Activated CD4-positive, alpha-beta memory T cell treated with anti-CD3 and anti-CD28 coated beads for 36 hours (primary cell): ENCODE data around the gene SYCP2. TPM values are rescaled to one million over a fixed set of nuclear protein-coding genes. Genes with fewer than 3 reads are reported as not detected.
"Not testable (repeated sequence)": the region's sequence is repeated elsewhere in the genome, so short reads cannot be mapped to it uniquely, and the experiment has no call there.

Experiments used
- CTCF ChIA-PET: fragments of 350-600 bp; sonication (Branson Sonifier 250); formaldehyde crosslinking; loops from one replicate; lab custom pipeline; 2021; ENCODE audit warnings: antibody characterized with exemption, inconsistent platforms; lab: Charles Lee
- POLR2A ChIA-PET: fragments of 350-600 bp; sonication (Branson Sonifier 250); formaldehyde crosslinking; loops from one replicate; lab custom pipeline; 2021; ENCODE audit warnings: antibody characterized with exemption; lab: Charles Lee
- DNase-seq: peaks from one replicate; pipeline ENCODE4 v3.0.0-alpha.2; 2020
- H3K27ac Mint-ChIP-seq: one replicate; pipeline ENCODE4 v1.8.0; 2021; ENCODE audit warnings: mixed read lengths
- H3K27me3 Mint-ChIP-seq: one replicate; pipeline ENCODE4 v1.8.0; 2021; ENCODE audit warnings: mixed read lengths
- H3K36me3 Mint-ChIP-seq: one replicate; pipeline ENCODE4 v1.8.0; 2021; ENCODE audit warnings: mixed read lengths
- H3K4me1 Mint-ChIP-seq: one replicate; pipeline ENCODE4 v1.8.0; 2021; ENCODE audit warnings: low read depth, mixed read lengths
- H3K4me3 Mint-ChIP-seq: one replicate; pipeline ENCODE4 v1.8.0; 2021; ENCODE audit warnings: mild to moderate bottlenecking, mixed read lengths
- H3K9me3 Mint-ChIP-seq: one replicate; pipeline ENCODE4 v1.8.0; 2021; ENCODE audit warnings: mixed read lengths
- intact Hi-C: fragments of 100-400 bp; cut with micrococcal nuclease; formaldehyde crosslinking; loops from one replicate; pipeline ENCODE4 v1.15.1; 2023
- total RNA-seq, 2 experiments: library from RNA; stranded (reverse); gene quantifications; one replicate each; pipeline ENCODE4 v1.2.3, GENCODE V29; 2021

The SYCP2 gene
- total RNA-seq, 2 experiments from 2014 or later, result 3.1 to 3.9 TPM

DNA sequence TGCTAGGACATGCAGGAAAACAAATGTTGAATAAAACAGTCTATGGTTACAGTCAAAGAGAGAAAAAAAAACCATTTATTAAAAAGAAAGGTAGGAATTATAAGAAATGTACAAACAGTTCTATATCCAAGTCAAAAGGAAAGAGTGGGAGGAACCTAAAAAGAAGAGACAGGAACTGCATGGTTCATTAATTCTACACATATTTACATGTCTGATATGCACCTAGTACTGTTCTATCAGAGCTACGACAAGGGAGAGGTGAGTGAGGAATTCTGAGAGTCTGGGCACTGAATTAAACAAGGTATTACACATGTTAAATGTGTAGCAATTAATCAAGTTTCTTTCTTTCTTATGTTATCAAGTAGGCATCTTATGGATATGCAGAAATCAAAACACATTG lies 41.9 kb downstream of the SYCP2 start:
- Mint-ChIP-seq H3K27ac (no peak overlapping the region), H3K4me1 (peaks cover 3% of the 10 kb centered on the region), H3K9me3 (no peaks in the 10 kb centered on the region), H3K27me3 (no peaks in the 10 kb centered on the region), H3K36me3 (no peaks in the 10 kb centered on the region), H3K4me3 (no peak overlapping the region)
- ChIA-PET POLR2A (no interaction called here), CTCF (no interaction called here)
- no peak for DNase-seq
- intact Hi-C loops, result no loop called here

DNA sequence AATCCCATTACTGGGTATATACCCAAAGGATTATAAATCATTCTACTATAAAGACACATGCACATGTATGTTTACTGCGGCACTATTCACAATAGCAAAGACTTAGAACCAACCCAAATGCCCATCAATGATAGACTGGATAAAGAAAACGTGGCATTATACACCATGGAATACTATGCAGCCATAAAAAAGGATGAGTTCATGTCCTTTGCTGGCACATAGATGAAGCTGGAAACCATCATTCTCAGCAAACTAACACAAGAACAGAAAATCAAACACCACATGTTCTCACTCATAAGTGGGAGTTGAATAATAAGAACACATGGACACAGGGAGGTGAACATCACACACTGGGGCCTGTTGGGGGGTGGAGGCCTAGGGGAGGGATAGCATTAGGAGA lies 43.4 kb downstream of the SYCP2 start:
- H3K4me3 Mint-ChIP-seq, H3K4me1 Mint-ChIP-seq, intact Hi-C loops, DNase-seq, H3K27me3 Mint-ChIP-seq, H3K27ac Mint-ChIP-seq, CTCF ChIA-PET, POLR2A ChIA-PET, H3K9me3 Mint-ChIP-seq, H3K36me3 Mint-ChIP-seq: not testable (repeated sequence)

- intact Hi-C loops, result no loop called here
- no peak overlapping the region for H3K4me3 Mint-ChIP-seq
- CTCF ChIA-PET, result no interaction called here
- H3K4me1 Mint-ChIP-seq, result peaks cover 3% of the 10 kb centered on the region
- H3K9me3 Mint-ChIP-seq, result no peaks in the 10 kb centered on the region
- H3K27me3 Mint-ChIP-seq, result no peaks in the 10 kb centered on the region
- H3K36me3 Mint-ChIP-seq, result no peaks in the 10 kb centered on the region
- POLR2A ChIA-PET, result no interaction called here
- DNase-seq, result no peak
- H3K27ac Mint-ChIP-seq, result no peak overlapping the region
Observed at GRCh38 chr20:59888050-59888449, 45.4 kb downstream of the SYCP2 start.

DNA sequence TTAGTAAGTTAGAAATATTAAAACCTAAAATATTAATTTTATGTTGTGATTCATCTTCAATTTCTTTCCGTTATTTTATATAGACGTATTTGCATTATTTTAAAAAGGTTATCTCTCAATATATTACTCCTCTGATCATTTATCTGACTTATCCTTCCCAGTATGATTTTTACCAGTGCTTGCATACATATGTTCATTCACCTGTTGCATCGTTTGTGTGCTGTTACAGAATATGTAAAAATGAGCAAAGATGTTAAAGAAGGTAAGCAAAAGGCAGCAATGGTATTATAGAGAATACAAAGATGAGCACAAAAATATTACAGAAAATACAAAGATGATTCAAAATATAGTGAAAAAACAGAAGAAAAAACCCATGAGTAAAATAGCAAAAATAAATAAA lies 48.9 kb downstream of the SYCP2 start:
- no peak for DNase-seq
- CTCF ChIA-PET, result no interaction called here
- Mint-ChIP-seq H3K4me1 (no peaks in the 10 kb centered on the region), H3K4me3 (no peak overlapping the region), H3K9me3 (no peaks in the 10 kb centered on the region), H3K27me3 (no peaks in the 10 kb centered on the region), H3K36me3 (no peaks in the 10 kb centered on the region), H3K27ac (no peak overlapping the region)
- intact Hi-C loops, result no loop called here
- POLR2A ChIA-PET, result no interaction called here

DNA sequence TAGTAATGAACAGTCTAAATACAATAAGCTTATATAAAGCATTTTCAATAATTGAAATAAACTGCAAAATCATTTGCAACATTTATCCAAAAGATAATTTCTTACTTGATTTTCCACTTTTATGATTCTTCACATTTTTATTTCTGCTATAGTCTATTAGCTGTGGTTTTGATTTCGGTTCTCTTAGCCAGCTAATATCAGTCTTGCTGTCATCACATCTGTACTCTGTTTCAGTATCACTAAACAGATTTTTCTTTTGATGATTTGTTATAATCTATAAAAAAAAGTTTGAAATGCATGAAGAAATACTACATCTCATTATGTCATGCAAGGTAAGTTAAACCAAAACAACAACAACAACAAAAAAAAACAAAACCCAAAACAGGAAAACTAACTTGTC lies 53.2 kb downstream of the SYCP2 start:
- DNase-seq, result no peak
- no peaks in the 10 kb centered on the region for H3K4me1 Mint-ChIP-seq
- POLR2A ChIA-PET, result no interaction called here
- no peak overlapping the region for H3K27ac Mint-ChIP-seq
- CTCF ChIA-PET, result no interaction called here
- no peak overlapping the region for H3K4me3 Mint-ChIP-seq
- intact Hi-C loops, result no loop called here
- H3K9me3 Mint-ChIP-seq, result no peaks in the 10 kb centered on the region
- no peaks in the 10 kb centered on the region for H3K27me3 Mint-ChIP-seq
- H3K36me3 Mint-ChIP-seq, result peaks cover 3% of the 10 kb centered on the region

GRCh38 chr20:59873409-59873808 lies 60.0 kb downstream of the SYCP2 start:
- no peaks in the 10 kb centered on the region for H3K4me1 Mint-ChIP-seq
- POLR2A ChIA-PET, result no interaction called here
- H3K27me3 Mint-ChIP-seq, result no peaks in the 10 kb centered on the region
- no peaks in the 10 kb centered on the region for H3K9me3 Mint-ChIP-seq
- H3K4me3 Mint-ChIP-seq, result no peak overlapping the region
- H3K36me3 Mint-ChIP-seq, result no peaks in the 10 kb centered on the region
- no peak overlapping the region for H3K27ac Mint-ChIP-seq
- intact Hi-C loops, result no loop called here
- DNase-seq, result no peak
- CTCF ChIA-PET, result no interaction called here

DNA sequence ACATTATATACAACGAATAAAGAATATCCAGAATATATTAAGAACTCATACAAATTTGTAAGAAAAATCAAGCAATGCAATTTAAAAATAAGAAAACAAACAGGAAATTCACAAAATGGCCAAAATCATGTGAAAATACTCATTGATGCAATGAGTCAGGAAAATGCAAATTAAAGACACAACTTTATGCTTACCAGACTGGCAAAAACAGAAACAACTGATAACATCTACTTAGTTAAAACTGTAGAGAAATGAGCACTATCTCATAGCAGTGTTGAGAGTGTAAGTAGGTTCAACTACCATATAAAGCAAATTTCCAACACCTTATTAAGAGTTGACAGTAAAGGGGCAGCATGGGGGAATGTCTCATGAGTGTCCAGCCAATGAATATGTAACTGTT lies 62.3 kb downstream of the SYCP2 start:
- POLR2A ChIA-PET, result no interaction called here
- CTCF ChIA-PET, result no interaction called here
- Mint-ChIP-seq H3K27ac (no peak overlapping the region), H3K4me3 (no peak overlapping the region), H3K4me1 (no peaks in the 10 kb centered on the region), H3K36me3 (no peaks in the 10 kb centered on the region), H3K27me3 (no peaks in the 10 kb centered on the region), H3K9me3 (no peaks in the 10 kb centered on the region)
- DNase-seq, result no peak
- intact Hi-C loops, result no loop called here

DNA sequence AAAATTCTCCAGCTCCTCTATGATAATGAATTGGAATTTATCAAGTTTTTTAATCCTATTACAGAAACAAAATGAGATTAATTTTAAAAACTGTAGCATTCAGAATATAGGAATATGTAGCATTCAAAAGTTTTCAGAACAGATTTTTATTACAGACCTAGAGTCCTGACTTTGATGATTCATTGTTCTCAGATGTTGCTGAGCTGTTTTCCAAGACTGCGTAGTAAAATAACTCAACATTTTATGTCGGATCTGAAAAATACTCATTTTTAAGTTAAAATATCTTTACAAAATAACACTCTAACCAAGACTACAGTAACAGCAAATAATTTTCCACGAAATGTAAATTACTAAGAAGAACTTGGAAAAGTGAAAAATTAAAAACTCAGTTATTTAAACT lies 67.1 kb downstream of the SYCP2 start:
- no peaks in the 10 kb centered on the region for H3K36me3 Mint-ChIP-seq
- no peaks in the 10 kb centered on the region for H3K9me3 Mint-ChIP-seq
- H3K4me1 Mint-ChIP-seq, result no peaks in the 10 kb centered on the region
- no peak overlapping the region for H3K4me3 Mint-ChIP-seq
- CTCF ChIA-PET, result no interaction called here
- no peak for DNase-seq
- H3K27me3 Mint-ChIP-seq, result no peaks in the 10 kb centered on the region
- intact Hi-C loops, result no loop called here
- POLR2A ChIA-PET, result no interaction called here
- no peak overlapping the region for H3K27ac Mint-ChIP-seq

- Mint-ChIP-seq H3K36me3 (peaks cover 3% of the 10 kb centered on the region), H3K9me3 (no peaks in the 10 kb centered on the region), H3K27me3 (no peaks in the 10 kb centered on the region), H3K4me3 (no peak overlapping the region), H3K27ac (no peak overlapping the region), H3K4me1 (no peaks in the 10 kb centered on the region)
- intact Hi-C loops, result no loop called here
- ChIA-PET POLR2A (no interaction called here), CTCF (no interaction called here)
- DNase-seq, result no peak
Observed at GRCh38 chr20:59864726-59865125, 68.7 kb downstream of the SYCP2 start.

DNA sequence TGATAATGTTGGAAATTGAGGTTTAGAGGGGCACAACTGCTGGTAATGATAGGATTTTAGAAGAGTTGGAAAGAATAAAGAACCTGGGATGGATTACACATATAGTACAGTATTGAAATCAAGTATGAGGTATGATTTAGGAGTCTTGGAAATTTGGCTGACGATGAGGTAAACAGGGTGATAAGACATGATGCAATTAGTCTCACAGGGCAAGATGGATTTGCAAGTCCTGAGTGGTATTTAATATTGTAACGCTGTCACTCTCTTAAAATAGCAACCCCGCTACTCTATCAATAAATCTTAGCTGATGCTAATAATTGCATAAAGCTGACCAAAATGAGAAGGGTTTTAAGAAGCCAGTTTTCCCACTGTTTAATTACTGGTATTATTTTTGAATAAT lies 70.4 kb downstream of the SYCP2 start:
- CTCF ChIA-PET, result no interaction called here
- H3K4me1 Mint-ChIP-seq, result no peaks in the 10 kb centered on the region
- intact Hi-C loops, result no loop called here
- peaks cover 3% of the 10 kb centered on the region for H3K36me3 Mint-ChIP-seq
- H3K27me3 Mint-ChIP-seq, result no peaks in the 10 kb centered on the region
- H3K27ac Mint-ChIP-seq, result no peak overlapping the region
- DNase-seq, result no peak
- H3K4me3 Mint-ChIP-seq, result no peak overlapping the region
- H3K9me3 Mint-ChIP-seq, result no peaks in the 10 kb centered on the region
- POLR2A ChIA-PET, result no interaction called here

GRCh38 chr20:59861401-59861800 lies 72.0 kb downstream of the SYCP2 start:
- DNase-seq, result no peak
- intact Hi-C loops, result no loop called here
- Mint-ChIP-seq H3K27me3 (no peaks in the 10 kb centered on the region), H3K4me1 (no peaks in the 10 kb centered on the region), H3K36me3 (peaks cover 3% of the 10 kb centered on the region), H3K27ac (no peak overlapping the region), H3K9me3 (peaks cover 6% of the 10 kb centered on the region), H3K4me3 (no peak overlapping the region)
- ChIA-PET CTCF (no interaction called here), POLR2A (no interaction called here)

GRCh38 chr20:59858425-59858824 lies 75.0 kb downstream of the SYCP2 start:
- ChIA-PET CTCF (no interaction called here), POLR2A (no interaction called here)
- Mint-ChIP-seq H3K9me3 (peaks cover 9% of the 10 kb centered on the region), H3K4me1 (no peaks in the 10 kb centered on the region), H3K27ac (no peak overlapping the region), H3K4me3 (no peak overlapping the region), H3K27me3 (no peaks in the 10 kb centered on the region), H3K36me3 (peaks cover 6% of the 10 kb centered on the region)
- intact Hi-C loops, result no loop called here
- DNase-seq, result no peak

GRCh38 chr20:59857966-59858365 lies 75.5 kb downstream of the SYCP2 start:
- intact Hi-C loops, result no loop called here
- no peak overlapping the region for H3K4me3 Mint-ChIP-seq

GRCh38 chr20:59856941-59857340 lies 76.5 kb downstream of the SYCP2 start:
- H3K27ac Mint-ChIP-seq, intact Hi-C loops, H3K9me3 Mint-ChIP-seq, H3K4me1 Mint-ChIP-seq, H3K4me3 Mint-ChIP-seq, H3K36me3 Mint-ChIP-seq, POLR2A ChIA-PET, DNase-seq, CTCF ChIA-PET, H3K27me3 Mint-ChIP-seq: not testable (repeated sequence)

More at GRCh38 chr20:59857966-59858365, 75.5 kb downstream of the SYCP2 start:
- DNase-seq, result no peak
- Mint-ChIP-seq H3K9me3 (peaks cover 9% of the 10 kb centered on the region), H3K4me1 (no peaks in the 10 kb centered on the region), H3K36me3 (peaks cover 6% of the 10 kb centered on the region), H3K27me3 (no peaks in the 10 kb centered on the region), H3K27ac (no peak overlapping the region)
- ChIA-PET POLR2A (no interaction called here), CTCF (no interaction called here)
